Islet of Langerhans (tissue), 1 donor: ENCODE data around the gene CCDC85A.
"Not testable (repeated sequence)": the region's sequence is repeated elsewhere in the genome, so short reads cannot be mapped to it uniquely, and the experiment has no call there.

Source experiments
- FAIRE-seq: peaks from one replicate; lab custom pipeline; 2011; peaks lifted over from hg19 to GRCh38; lab: Jason Lieb, UNC

The CCDC85A gene

GRCh38 chr2:56183643-56184499, at the start of gene CCDC85A:
Gene CCDC85A (plus strand): TSS chr2:56183990. CDS start chr2:56184625, 635 bp downstream.
- FAIRE-seq: no peak

- FAIRE-seq: no peak
Observed at GRCh38 chr2:56134861-56135260, 48.9 kb upstream of the CCDC85A start.

GRCh38 chr2:56142497-56143061, 41.2 kb upstream of the CCDC85A start:
- FAIRE-seq: not testable (repeated sequence)

GRCh38 chr2:56147907-56148306, 35.9 kb upstream of the CCDC85A start:
- FAIRE-seq: no peak

GRCh38 chr2:56148825-56149224, 35.0 kb upstream of the CCDC85A start:
- FAIRE-seq: no peak

- FAIRE-seq: no peak
Observed at GRCh38 chr2:56151841-56152240, 31.9 kb upstream of the CCDC85A start.

- FAIRE-seq: no peak
Observed at GRCh38 chr2:56155188-56155587, 28.6 kb upstream of the CCDC85A start.

- not testable (repeated sequence) for FAIRE-seq
Observed at GRCh38 chr2:56159875-56160274, 23.9 kb upstream of the CCDC85A start.

- FAIRE-seq: peak; percentile 62
Observed at GRCh38 chr2:56167616-56168562, 15.9 kb upstream of the CCDC85A start.

GRCh38 chr2:56169521-56169920, 14.3 kb upstream of the CCDC85A start:
- no peak for FAIRE-seq

- no peak for FAIRE-seq
Observed at GRCh38 chr2:56170504-56170903, 13.3 kb upstream of the CCDC85A start.

- no peak for FAIRE-seq
Observed at GRCh38 chr2:56170988-56171387, 12.8 kb upstream of the CCDC85A start.

- no peak for FAIRE-seq
Observed at GRCh38 chr2:56175779-56176178, 8.0 kb upstream of the CCDC85A start.

- no peak for FAIRE-seq
Observed at GRCh38 chr2:56177420-56178220, 6.2 kb upstream of the CCDC85A start.

- FAIRE-seq: no peak
Observed at GRCh38 chr2:56179931-56180330, 3.9 kb upstream of the CCDC85A start.

- no peak for FAIRE-seq
Observed at GRCh38 chr2:56182420-56182819, 1.4 kb upstream of the CCDC85A start.

GRCh38 chr2:56184500-56185011, 766 bp downstream of the CCDC85A start:
- FAIRE-seq: no peak

GRCh38 chr2:56185101-56185581, 1.4 kb downstream of the CCDC85A start:
- FAIRE-seq: no peak

GRCh38 chr2:56185582-56186046, 1.8 kb downstream of the CCDC85A start:
- no peak for FAIRE-seq

- FAIRE-seq: peak; percentile 78
Observed at GRCh38 chr2:56191617-56192016, 7.8 kb downstream of the CCDC85A start.

GRCh38 chr2:56192664-56193305, 9.0 kb downstream of the CCDC85A start:
- no peak for FAIRE-seq
